CD4-positive, alpha-beta T cell treated with Interferon alpha-2 for 1 hour (primary cell): ENCODE results near the gene APCDD1L.
"Not testable (repeated sequence)": the region's sequence is repeated elsewhere in the genome, so short reads cannot be mapped to it uniquely, and the experiment has no call there.

Source experiments
- DNase-seq, 2 donors: peaks; one replicate each; pipeline ENCODE4 v3.0.0-alpha.2; 2020 to 2022

APCDD1L gene

GRCh38 chr20:58513580-58514285 is 1.5 kb downstream of the APCDD1L start:
- DNase-seq: no peak

GRCh38 chr20:58512808-58513552 is 2.2 kb downstream of the APCDD1L start:
- DNase-seq: no peak

GRCh38 chr20:58511861-58512260 is 3.3 kb downstream of the APCDD1L start:
- DNase-seq: no peak

- DNase-seq: no peak
These were observed 3.8 kb downstream of the APCDD1L start for GRCh38 chr20:58511364-58511763.

GRCh38 chr20:58510921-58511320 is 4.3 kb downstream of the APCDD1L start:
- DNase-seq: no peak

- DNase-seq: no peak
These were observed 6.3 kb downstream of the APCDD1L start for GRCh38 chr20:58508762-58509395.

GRCh38 chr20:58506999-58507398 is 8.2 kb downstream of the APCDD1L start:
- not testable (repeated sequence) for DNase-seq

- DNase-seq: no peak
These were observed 10.6 kb downstream of the APCDD1L start for GRCh38 chr20:58504566-58504965.

GRCh38 chr20:58503668-58504067 is 11.5 kb downstream of the APCDD1L start:
- no peak for DNase-seq

GRCh38 chr20:58500256-58500655 is 14.9 kb downstream of the APCDD1L start:
- no peak for DNase-seq

GRCh38 chr20:58498470-58499068 is 16.6 kb downstream of the APCDD1L start:
- DNase-seq: no peak

GRCh38 chr20:58497724-58498469 is 17.3 kb downstream of the APCDD1L start:
- DNase-seq: no peak

GRCh38 chr20:58497076-58497641 is 18.0 kb downstream of the APCDD1L start:
- no peak for DNase-seq

GRCh38 chr20:58496429-58496769 is 18.8 kb downstream of the APCDD1L start:
- DNase-seq: no peak

- DNase-seq: no peak
These were observed 19.4 kb downstream of the APCDD1L start for GRCh38 chr20:58495623-58496428.

GRCh38 chr20:58494923-58495622 is 20.1 kb downstream of the APCDD1L start:
- no peak for DNase-seq

- no peak for DNase-seq
These were observed 22.2 kb downstream of the APCDD1L start for GRCh38 chr20:58492795-58493524.

GRCh38 chr20:58492074-58492718 is 23.0 kb downstream of the APCDD1L start:
- DNase-seq: no peak

- no peak for DNase-seq
These were observed 29.0 kb downstream of the APCDD1L start for GRCh38 chr20:58486207-58486606.

GRCh38 chr20:58485393-58485792 is 29.8 kb downstream of the APCDD1L start:
- no peak for DNase-seq
